Activated CD4-positive, CD25-positive, alpha-beta regulatory T cell treated with anti-CD3 and anti-CD28 coated beads, Interleukin-2, amount 50 U/mL, for 16 hours (primary cell): ENCODE data around the gene MFN1.

Experiments
- DNase-seq: peaks from one replicate; pipeline ENCODE4 v3.0.0-alpha.2; 2020; ENCODE audit warnings: low read depth, low spot score

MFN1 gene

DNA sequence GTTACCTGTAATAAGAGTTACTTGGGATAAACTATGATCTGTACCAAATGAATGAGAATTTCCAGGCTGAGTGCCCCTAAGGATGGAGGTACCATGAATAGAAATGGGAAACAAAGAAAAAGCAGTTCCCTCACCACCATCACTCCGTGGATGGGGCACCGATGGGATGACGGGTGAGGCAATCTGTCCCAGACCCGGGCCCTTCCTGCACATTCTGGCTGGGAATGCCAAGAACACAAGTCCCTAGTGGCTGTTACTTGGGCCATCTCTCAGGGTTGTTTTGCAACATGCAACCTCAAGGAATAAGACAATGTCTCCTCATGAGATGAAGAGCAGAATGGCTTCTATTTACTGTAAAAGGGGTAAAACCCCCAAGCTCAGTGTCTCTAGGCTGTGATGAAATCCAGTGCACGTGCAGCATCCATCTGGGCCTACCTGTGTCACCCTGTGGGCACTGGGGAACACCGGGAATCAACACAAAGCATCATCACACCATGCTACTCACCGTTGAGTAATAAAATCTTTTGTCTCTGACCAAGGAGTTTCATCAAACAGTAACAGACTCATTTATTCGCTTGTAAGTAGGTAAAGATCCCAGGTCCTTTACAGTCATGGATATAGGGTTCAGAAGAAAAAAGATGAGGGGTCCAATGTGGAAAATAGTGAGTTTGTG lies 81.5 kb downstream of the MFN1 start:
- no peak for DNase-seq

DNA sequence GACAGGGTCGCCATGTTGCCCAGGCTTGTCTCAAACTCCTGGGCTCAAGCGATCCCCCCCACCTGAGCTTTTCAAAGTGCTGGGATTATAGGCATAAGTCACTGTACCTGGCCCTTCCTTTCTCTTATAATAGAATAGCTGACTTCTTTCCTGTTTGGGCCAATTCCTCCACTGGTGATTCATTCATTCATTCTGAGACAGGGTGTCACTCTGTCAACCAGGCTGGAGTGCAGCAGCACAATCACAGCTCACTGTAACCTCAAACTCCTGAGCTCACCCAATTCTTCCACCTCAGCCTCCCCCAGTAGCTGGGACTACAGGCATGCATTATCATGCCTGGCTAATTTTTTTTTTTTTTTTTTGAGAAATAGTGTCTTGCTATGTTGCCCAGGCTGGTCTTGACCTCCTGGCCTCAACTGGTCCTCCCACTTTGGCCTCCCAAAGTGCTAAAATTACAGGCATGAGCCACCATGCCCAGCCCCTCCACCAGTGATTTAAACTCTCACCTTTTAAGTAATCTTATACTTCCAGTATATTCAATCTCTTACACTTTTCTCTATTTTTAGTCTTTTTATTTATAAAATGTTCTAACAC lies 82.9 kb downstream of the MFN1 start:
- no peak for DNase-seq

- DNase-seq: no peak
Measured at GRCh38 chr3:179432021-179432420, 84.5 kb downstream of the MFN1 start.

DNA sequence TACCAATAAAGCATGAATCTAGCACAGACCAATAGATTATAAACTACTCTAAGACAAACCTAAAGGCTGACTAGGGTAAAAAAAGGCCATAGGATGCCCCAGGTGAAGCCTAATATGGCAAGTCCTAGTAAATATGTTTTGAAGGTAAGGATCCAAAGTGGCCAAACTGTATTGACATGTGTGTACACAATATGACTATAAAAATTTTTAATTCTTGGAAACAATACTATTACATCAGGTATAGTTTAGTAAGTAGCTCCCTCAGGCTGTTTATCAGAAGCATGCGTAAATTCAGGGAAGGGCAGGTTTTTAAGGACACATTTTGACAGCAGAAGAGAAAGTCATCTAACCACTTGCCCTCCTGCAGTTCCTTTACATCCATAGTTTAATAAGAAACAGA lies 84.9 kb downstream of the MFN1 start:
- no peak for DNase-seq

- DNase-seq: no peak
Measured at GRCh38 chr3:179436517-179436916, 89.0 kb downstream of the MFN1 start.

DNA sequence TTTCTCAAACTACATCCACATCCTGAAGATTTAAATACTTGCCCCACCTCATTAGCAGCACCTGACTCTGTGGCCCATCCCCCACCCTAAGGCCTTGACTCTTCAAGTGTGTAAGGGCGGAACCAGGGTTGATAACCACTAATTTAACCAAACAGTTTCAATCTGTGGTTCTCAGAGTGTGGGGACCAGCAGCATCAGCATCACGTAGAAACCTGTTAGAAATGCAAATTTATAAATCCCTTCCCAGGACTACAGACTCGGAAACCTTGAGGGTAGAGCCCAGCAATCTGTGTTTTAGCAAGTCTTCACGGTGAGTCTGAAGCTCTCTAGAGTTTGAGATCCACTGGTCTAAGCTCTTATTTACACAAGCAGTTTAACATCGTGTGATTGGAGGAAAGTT lies 91.3 kb downstream of the MFN1 start:
- DNase-seq: no peak
